Head of caudate nucleus (tissue), 42 donors: ENCODE measurements around the gene GLRA2.

Experiments used
- DNase-seq, 42 donors: peaks; one replicate each; pipeline versions ENCODE4 v3.0.0 to v3.0.0-alpha.2; 2020 to 2021; ENCODE audit warnings: mixed read lengths in 7 of 42
- intact Hi-C: fragments of 100-400 bp; cut with DNase I; formaldehyde crosslinking; loops from one replicate; pipeline ENCODE4 v1.15.0; 2022

The GLRA2 gene

DNA sequence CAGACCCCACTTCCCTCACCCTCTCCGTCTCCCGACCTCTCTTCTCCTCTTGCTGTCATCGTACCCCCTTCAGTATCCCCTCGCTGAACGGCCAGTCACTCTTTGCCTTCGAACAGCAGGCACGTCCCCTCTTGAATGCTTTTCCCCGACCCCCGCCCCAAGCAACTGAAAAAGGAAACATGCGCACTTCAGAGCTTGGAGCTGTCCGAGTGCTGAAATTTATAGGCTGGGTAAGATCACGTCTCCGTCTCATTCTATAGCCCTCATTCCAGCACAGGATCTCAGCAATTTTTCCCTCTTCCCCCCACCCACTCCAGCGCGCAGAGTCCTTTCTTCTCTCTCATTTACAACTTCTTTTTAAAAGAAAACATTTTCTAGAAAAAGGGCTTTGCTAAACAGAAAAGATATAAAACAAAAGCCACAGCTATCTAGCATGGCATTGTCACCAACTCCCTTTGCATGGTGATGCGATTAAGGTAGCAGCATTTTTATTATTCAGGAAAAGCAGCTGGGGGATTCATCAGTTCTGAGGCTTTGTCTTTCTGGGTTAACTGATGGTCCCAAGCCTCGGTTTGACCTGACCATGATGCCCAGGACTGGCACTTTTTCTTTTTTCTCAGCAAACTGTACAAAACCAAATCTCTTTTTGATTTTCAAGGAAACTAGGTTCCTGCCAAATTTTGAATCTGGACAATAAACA is at the start of gene GLRA2:
GLRA2 (plus strand) TSS at position 247 of the 700 bp plus-strand sequence. CDS start 522 bp downstream, outside the sequence.
- peak in 25 of 42 donors; percentile 2 to 43 (median 11) for DNase-seq
- intact Hi-C loops = no loop called here

- intact Hi-C loops = no loop called here
- DNase-seq = no peak
Measured at GRCh38 chrX:14489437-14489836, 39.9 kb upstream of the GLRA2 start.

DNA sequence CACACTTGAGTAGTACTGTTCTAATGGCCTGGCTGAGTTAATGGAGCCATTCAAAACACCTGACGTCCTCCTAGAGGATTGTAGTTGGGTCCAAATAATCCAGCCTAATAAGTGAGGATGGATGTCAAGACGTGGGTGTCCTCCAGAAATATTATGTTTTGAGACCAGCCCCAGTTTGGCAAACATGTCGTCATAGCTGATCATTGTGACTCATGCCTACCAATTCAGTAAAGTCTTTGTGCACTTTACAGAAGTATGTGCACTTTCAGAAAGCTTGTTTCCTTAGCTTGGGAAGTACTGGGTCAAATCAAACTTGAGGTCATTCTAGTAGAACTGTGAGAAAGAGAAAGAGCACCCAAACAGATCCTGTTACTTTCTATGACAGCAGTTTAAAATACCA is 37.6 kb upstream of the GLRA2 start:
- no peak for DNase-seq
- intact Hi-C loops = no loop called here

- no peak for DNase-seq
- intact Hi-C loops = no loop called here
Measured at GRCh38 chrX:14496674-14497073, 32.7 kb upstream of the GLRA2 start.

GRCh38 chrX:14497184-14497666 is 32.1 kb upstream of the GLRA2 start:
- intact Hi-C loops = no loop called here
- DNase-seq = peak in 6 of 42 donors; percentile 1 to 36 (median 8)

DNA sequence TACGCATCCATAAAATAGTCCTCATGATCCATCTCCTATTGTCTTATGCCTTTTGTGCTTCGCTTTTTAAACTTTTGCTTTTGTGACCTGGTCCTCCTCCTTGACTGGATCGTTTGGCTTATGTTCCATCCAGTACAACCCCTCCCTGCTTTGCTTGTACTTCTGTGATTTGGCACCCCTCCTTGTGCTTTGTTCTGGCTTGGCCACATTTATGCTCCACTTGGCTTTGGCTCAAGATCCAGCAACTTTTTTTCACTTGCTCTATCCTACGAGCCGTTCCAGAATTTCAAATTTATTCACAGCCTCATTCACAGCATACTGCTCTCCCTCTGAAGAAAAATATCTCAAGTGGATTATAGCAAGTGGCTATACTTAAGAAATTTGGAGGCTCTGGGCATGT is 28.0 kb upstream of the GLRA2 start:
- peak in 8 of 42 donors; percentile 1 to 40 (median 16) for DNase-seq

DNA sequence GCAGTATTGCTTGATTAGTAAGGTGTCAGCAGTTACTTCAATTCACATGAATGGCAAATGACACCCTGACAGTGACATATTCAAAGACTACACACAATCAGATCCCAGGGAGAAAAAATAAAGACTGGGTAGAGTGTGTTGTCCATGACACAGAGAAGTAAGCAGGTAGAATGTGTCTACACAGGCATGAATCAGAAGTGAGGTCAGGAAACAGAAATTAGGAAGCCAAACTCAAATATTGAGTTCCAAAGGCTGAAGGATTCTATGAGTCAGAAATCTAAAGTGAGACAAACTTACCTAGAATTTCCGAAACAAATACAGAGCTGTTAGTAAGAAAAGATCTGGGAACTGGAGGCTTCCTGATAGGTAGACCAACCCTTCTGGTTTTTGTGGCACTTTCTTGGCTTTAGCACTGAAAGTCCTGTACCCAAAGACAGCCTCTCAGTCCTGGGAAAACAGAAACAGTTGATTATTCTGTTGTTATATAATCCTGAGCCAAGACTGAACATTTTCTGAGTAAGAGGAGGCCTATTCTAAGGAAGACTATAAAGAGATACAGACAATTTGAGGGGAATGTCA is 24.3 kb upstream of the GLRA2 start:
- DNase-seq = no peak
- intact Hi-C loops = no loop called here

More for the DNA sequence above, 28.0 kb upstream of the GLRA2 start:
- intact Hi-C loops = no loop called here

DNA sequence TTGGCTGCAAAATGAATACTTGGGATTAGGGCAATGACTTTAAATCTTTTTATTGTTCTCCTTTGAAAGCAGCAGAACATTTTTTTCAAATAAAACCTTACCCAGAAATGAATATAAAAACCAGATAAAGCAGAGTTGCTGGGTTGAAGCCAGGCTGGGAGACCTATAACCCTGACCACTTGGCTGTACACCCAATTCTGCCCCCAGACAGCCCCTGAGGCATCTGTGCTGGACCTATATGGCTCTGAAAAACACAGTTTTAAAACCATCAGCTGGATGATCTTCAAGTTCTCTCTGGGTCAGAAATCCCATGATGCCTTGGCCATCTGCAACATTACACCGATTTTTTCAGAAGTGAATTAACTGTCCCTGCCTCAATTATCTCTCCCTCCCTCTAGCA is 23.7 kb upstream of the GLRA2 start:
- intact Hi-C loops = no loop called here
- DNase-seq = no peak

GRCh38 chrX:14506866-14507265 is 22.5 kb upstream of the GLRA2 start:
- DNase-seq = no peak
- intact Hi-C loops = no loop called here

- DNase-seq = no peak
- intact Hi-C loops = no loop called here
Measured at GRCh38 chrX:14508025-14508690, 21.2 kb upstream of the GLRA2 start.

GRCh38 chrX:14509325-14510057 is 19.8 kb upstream of the GLRA2 start:
- intact Hi-C loops = no loop called here
- no peak for DNase-seq

DNA sequence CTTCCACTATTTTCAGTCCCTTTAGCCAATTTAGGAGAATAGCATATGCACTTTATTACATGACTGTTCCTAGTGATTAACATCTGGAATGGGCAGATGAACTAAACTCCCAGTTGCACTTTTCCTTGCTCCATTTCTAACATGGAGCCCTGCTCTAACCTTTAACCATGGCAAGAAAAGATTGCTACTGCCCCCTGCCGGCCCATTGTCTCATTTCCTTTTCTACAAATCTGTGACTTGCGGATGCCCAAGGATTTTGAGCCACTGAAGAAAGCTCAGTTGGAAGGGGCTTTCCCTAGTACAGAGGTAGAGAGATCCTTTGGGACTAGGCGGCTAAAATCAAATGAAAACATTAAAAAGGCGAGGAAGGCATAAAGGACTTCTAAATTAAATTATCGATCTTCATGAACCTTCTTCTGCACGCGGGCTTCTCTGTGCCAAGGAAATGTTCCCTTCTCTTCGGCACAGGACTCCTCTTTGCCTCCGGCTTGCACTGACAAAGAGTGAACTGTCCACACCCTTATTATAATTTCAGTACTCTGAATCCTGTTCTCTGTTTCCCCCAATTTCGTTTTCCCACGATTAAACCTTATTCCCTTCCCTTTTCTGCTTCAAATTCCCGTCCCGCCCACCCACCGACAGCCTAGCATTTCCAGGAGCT is 577 bp upstream of the GLRA2 start:
- peak; percentile 31 to 84 (median 72) for DNase-seq
- intact Hi-C loops = no loop called here

DNA sequence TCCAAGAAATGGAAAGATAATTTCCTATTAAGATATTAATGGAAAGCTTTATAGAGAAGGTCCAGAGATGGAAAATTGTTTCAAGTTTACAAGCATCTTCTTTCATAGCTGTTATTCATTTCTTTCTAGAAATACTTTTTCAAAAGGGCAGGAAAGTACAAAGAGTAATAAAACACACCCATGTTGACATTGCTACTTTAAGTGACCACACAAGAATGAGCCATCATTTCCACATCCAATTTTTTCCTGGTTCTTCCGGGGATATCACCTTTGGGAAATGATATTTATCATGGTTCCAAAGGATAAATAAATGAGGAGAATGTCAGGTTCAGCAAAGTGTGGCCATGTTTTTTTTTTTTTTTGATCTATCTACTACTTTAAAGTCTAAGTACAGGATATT is 4.5 kb downstream of the GLRA2 start:
- DNase-seq = no peak
- intact Hi-C loops = no loop called here

DNA sequence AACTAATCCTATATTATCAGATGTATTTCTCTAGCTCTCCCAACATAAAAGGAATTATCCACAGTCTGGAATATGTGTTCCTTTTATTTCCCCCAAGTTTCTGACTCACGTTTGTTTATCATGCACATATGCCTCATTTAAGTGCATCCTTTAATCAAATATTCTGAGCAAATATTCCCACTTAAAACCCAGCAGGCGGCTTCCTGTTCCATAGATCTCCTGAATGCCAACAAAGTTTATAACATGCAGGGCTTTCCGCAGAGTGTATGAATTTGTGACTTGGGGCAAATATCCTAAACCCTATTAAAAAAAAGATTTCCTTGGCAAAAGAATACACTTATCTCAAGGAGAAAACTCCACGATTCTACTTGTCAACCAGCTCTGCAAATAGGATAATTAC is 16.9 kb downstream of the GLRA2 start:
- intact Hi-C loops = no loop called here
- DNase-seq = no peak

- DNase-seq = peak in 4 of 42 donors; percentile 1 to 4 (median 3)
- intact Hi-C loops = no loop called here
Measured at GRCh38 chrX:14554131-14554715, 24.9 kb downstream of the GLRA2 start.

DNA sequence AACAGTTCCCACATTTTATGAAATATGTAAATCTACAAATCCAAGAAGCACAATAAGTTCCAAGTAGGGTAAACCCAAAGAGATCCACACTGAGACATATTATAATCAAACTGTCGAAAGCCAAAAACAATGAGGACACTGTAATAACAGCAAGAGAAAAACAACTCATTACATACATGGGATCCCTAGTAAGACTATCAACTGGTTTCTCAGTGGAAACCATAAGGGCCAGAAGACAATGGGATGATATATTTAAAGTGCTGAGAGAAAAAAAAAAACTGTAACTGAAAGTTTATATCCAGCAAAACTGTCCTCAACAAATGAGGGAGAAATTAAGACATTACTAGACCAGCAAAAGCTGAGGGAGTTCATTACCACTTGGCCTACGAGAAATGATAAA is 34.7 kb downstream of the GLRA2 start:
- intact Hi-C loops = no loop called here
- no peak for DNase-seq

GRCh38 chrX:14573161-14573560 is 43.8 kb downstream of the GLRA2 start:
- intact Hi-C loops = no loop called here
- DNase-seq = no peak

DNA sequence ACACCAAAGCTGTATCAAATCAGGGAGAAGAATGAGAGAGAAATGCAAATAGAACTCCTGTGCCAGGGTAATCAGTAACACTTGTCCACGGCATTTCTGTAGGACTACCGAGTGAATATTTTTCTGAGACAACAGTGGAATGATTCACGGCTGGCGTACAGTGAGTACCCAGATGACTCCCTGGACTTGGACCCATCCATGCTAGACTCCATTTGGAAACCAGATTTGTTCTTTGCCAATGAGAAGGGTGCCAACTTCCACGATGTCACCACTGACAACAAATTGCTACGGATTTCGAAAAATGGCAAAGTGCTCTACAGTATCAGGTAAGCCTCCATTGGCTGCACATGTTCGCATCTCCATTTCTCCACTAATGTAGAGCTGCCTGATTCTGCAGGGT is 51.7 kb downstream of the GLRA2 start:
- no peak for DNase-seq

GRCh38 chrX:14584548-14584947 is 55.2 kb downstream of the GLRA2 start:
- intact Hi-C loops = no loop called here
- DNase-seq = no peak

More for the DNA sequence above, 51.7 kb downstream of the GLRA2 start:
- intact Hi-C loops = no loop called here
